Breast epithelium (tissue), 3 donors: ENCODE results near the gene FXYD4.

Source experiments
- CTCF ChIP-seq, 3 donors: fragments of 450-650 bp; IDR thresholded peaks; one replicate each; pipeline ENCODE4 v1.5.1; 2016 to 2017; ENCODE audit warnings: antibody characterized with exemption in 3 of 3, mild to moderate bottlenecking in 3 of 3, moderate library complexity in 3 of 3
- POLR2A ChIP-seq: fragments of 450-650 bp; IDR thresholded peaks from one replicate; pipeline ENCODE4 v1.6.1; 2016; ENCODE audit warnings: antibody characterized with exemption, mild to moderate bottlenecking, moderate library complexity
- POLR2AphosphoS5 ChIP-seq, 3 donors: sonication (generic); formaldehyde crosslinking; IDR thresholded peaks; one replicate each; pipeline ENCODE4 v1.6.1; 2017; ENCODE audit warnings: antibody characterized with exemption in 3 of 3

- TF ChIP-seq CTCF (IDR thresholded peaks at IDR 0.05) (no peak), POLR2A (no peak), POLR2AphosphoS5 (IDR thresholded peaks at IDR 0.05) (no peak)
These were observed 693 bp upstream of the FXYD4 start for GRCh38 chr10:43370671-43371215.
